ENCODE measurements around the gene PHF11. TPM values are rescaled to one million over a fixed set of nuclear protein-coding genes. Genes with fewer than 3 reads are reported as not detected.
"Not testable (repeated sequence)": the region's sequence is repeated elsewhere in the genome, so short reads cannot be mapped to it uniquely, and the experiment has no call there.

The PHF11 gene
- total RNA-seq, 4 donors from 2014 or later = 4.2 to 32.1 (median 18.7) TPM

GRCh38 chr13:49560270-49561061 lies 64.7 kb downstream of the PHF11 start:
- WGBS, 2 donors (ENCODE audit: low coverage in 1 of 2) = 32 to 49% methylated on average over 7 to 10 of the region's 10 CpGs
- intact Hi-C loops (cut with DNase I; ENCODE audit: low total_unique reads) (no loop called here), in situ Hi-C loops (cut with MboI; ENCODE audit: low pct_ligation_motif_present in 1 of 4, low pct_unique_long_range_greater_than_20kb in 1 of 4, low sequenced_read_pairs in 3 of 4) (no loop called here)
- Histone ChIP-seq H3K27me3 (no peaks in the 10 kb centered on the region), H3K27ac (no peak overlapping the region), H3K4me1 (peaks cover 0 to 4% (median 0%) of the 10 kb centered on the region in 4 donors), H3K36me3 (peaks cover 0 to 12% (median 0%) of the 10 kb centered on the region in 4 donors), H3K4me3 (no peak overlapping the region), H3K9me3 (no peaks in the 10 kb centered on the region)
- peak; percentile 15 for DNase-seq
- TF ChIP-seq POLR2AphosphoS5 (IDR thresholded peaks at IDR 0.05) = no peak
- TF ChIP-seq POLR2A (IDR thresholded peaks at IDR 0.05) = no peak
- peak in 1 of 5 experiments; percentile 8 for TF ChIP-seq CTCF (IDR thresholded peaks at IDR 0.05)
- no peak for TF ChIP-seq EP300 (IDR thresholded peaks at IDR 0.05; ENCODE audit: low read depth)

GRCh38 chr13:49561062-49561410 lies 65.3 kb downstream of the PHF11 start:
- WGBS, 2 donors (ENCODE audit: low coverage in 1 of 2) = 37% methylated on average over 3 of the region's 3 CpGs
- in situ Hi-C loops (cut with MboI; ENCODE audit: low pct_ligation_motif_present in 1 of 4, low pct_unique_long_range_greater_than_20kb in 1 of 4, low sequenced_read_pairs in 3 of 4) (no loop called here), intact Hi-C loops (cut with DNase I; ENCODE audit: low total_unique reads) (no loop called here)
- peaks cover 0 to 4% (median 0%) of the 10 kb centered on the region in 4 donors for H3K4me1 ChIP-seq
- no peak for DNase-seq
- peaks cover 0 to 12% (median 0%) of the 10 kb centered on the region in 4 donors for H3K36me3 ChIP-seq
- H3K27ac ChIP-seq = no peak overlapping the region
- TF ChIP-seq POLR2AphosphoS5 (IDR thresholded peaks at IDR 0.05) (no peak), EP300 (IDR thresholded peaks at IDR 0.05; ENCODE audit: low read depth) (no peak), CTCF (IDR thresholded peaks at IDR 0.05) (no peak), POLR2A (IDR thresholded peaks at IDR 0.05) (no peak)
- H3K4me3 ChIP-seq = no peak overlapping the region
- no peaks in the 10 kb centered on the region for H3K27me3 ChIP-seq
- no peaks in the 10 kb centered on the region for H3K9me3 ChIP-seq

GRCh38 chr13:49563516-49563915 lies 67.8 kb downstream of the PHF11 start:
- Histone ChIP-seq H3K36me3 (peaks cover 0 to 12% (median 0%) of the 10 kb centered on the region in 4 donors), H3K4me3 (no peak overlapping the region), H3K4me1 (peaks cover 0 to 4% (median 0%) of the 10 kb centered on the region in 4 donors), H3K27ac (no peak overlapping the region), H3K9me3 (no peaks in the 10 kb centered on the region), H3K27me3 (no peaks in the 10 kb centered on the region)
- DNase-seq = no peak
- 89 to 93% methylated on average over 4 to 5 of the region's 5 CpGs for WGBS, 2 donors (ENCODE audit: low coverage in 1 of 2)
- intact Hi-C loops (cut with DNase I; ENCODE audit: low total_unique reads) = no loop called here
- in situ Hi-C loops (cut with MboI; ENCODE audit: low pct_ligation_motif_present in 1 of 4, low pct_unique_long_range_greater_than_20kb in 1 of 4, low sequenced_read_pairs in 3 of 4) = no loop called here
- no peak for TF ChIP-seq EP300 (IDR thresholded peaks at IDR 0.05; ENCODE audit: low read depth)
- no peak for TF ChIP-seq POLR2A (IDR thresholded peaks at IDR 0.05)
- no peak for TF ChIP-seq CTCF (IDR thresholded peaks at IDR 0.05)
- no peak for TF ChIP-seq POLR2AphosphoS5 (IDR thresholded peaks at IDR 0.05)

- H3K27me3 ChIP-seq; intact Hi-C loops (cut with DNase I; ENCODE audit: low total_unique reads); H3K27ac ChIP-seq; H3K9me3 ChIP-seq; H3K36me3 ChIP-seq; DNase-seq; in situ Hi-C loops (cut with MboI; ENCODE audit: low pct_ligation_motif_present in 1 of 4, low pct_unique_long_range_greater_than_20kb in 1 of 4, low sequenced_read_pairs in 3 of 4); H3K4me1 ChIP-seq; H3K4me3 ChIP-seq: not testable (repeated sequence)
- WGBS, 2 donors (ENCODE audit: low coverage in 1 of 2) = 87 to 90% methylated on average over 2 to 15 of the region's 25 CpGs
These were observed 69.7 kb downstream of the PHF11 start for GRCh38 chr13:49565461-49565860.

Data from transverse colon (tissue), 4 donors.